GM19025 (cell line): ENCODE measurements around the gene JKAMP.

Source experiments
- ATAC-seq: cut with Tn5 transposase; IDR thresholded peaks from one replicate; pipeline ENCODE4 v1.9.1; 2021; ENCODE audit warnings: mild to moderate bottlenecking, low read depth, moderate library complexity; ENCODE audit not compliant: unreplicated experiment

Gene JKAMP

DNA sequence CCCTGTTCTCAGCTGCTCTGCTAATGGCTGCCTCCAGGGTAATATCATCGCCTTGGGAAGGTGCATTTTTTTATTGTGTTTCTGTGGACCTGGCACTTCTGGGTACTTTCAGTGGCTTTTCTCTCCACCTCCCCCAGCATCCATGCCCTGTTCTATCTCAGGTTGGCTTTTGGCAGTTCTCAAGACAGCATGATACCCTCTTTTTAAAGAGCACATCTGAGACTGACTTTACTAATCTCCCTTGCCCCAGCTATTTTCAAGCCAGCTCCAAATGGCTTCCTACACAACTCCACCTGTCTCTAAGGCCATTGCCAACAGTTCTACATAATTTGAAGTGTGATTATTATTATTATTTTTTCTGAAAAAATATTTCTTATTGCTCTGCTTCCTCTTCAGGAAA lies 53.2 kb downstream of the JKAMP start:
- ATAC-seq, result no peak

DNA sequence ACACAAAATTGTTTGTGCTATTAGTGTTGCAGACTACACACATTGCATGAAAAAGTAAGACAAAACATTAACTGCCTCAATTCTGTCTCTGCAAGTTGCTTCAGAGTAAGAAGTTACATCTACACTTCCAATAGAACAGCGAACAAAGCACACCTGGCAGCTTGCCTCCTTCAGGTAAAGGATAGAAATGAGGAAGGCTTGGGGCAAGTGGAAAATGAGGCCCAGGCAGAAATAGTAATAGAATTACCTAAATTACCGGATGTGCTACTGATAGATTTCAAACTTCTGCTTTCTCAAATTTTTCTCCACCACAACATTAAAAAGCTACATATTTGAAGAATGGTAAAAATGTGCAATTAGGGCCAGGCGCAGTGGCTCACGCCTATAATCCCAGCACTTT lies 54.6 kb downstream of the JKAMP start:
- no peak for ATAC-seq

DNA sequence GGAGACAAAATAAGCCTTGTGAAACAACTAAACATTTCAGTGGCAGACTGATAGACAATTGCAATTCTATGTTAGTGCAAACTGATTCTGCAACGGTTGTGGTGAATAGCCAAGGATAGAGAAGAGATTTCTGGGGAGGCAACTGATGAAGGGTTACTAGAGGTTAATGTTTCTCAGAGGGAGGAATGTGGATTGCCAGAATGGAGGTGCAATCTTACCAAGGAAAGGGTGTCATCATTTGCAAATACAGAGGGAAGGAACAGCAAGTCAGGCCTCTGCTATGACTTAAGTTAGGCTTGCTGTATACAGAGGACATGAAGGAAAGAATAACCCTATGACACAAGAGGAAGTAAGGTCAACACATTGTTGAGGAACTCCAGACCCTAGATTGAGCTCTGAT lies 56.5 kb downstream of the JKAMP start:
- ATAC-seq, result no peak

DNA sequence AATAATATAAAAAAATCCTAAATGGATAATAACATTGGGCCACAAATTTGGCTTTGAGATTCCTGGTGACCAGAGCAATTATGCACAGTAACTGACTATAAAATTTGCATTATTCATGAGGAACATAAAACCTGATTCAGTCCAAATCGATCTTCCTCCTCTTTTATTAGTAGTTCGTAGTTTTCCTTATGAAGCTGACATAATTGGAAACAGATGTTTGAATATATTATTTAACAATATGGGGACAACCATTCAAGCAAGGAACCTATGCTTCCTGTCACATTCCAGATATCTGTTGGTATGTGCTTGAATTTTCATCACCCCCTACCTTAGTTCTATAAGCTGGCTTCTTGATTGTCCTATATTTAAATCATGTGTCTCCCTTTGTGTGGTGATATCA lies 57.4 kb downstream of the JKAMP start:
- no peak for ATAC-seq

DNA sequence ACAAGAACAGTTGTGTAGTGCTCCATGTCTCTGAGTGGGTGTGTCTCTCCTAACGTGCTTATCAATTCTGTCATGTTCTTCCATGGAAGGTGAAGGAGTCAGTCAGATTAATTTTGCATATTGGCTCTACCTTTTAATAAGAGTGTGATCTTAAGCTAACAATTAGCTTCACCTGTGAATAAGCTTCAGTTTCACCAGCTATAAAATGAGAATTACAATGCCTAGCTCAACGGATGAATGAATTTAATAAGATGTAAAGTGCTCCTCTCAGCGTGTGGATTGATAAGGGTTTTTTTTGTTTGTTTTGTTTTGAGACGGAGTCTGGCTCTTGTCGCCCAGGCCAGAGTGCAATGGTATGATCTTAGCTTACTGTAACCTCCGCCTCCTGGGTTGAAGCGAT lies 59.6 kb downstream of the JKAMP start:
- ATAC-seq, result no peak

DNA sequence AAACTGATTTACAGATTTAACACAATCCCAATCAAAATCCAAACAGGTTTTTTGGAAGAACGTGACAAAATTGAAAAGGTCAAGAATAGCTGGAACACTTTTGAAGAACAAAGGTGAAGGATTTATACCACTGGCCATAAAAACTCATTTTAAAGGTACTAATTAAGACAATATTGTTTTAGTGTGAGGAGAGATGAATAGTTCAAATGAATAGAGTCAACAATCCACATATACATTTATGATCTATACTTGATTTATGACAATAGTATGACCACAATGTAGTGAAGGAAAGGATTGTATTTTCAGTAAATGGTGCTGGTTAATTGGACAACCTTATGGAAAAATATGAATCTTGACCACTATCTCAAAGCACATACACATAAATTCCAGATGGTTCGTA lies 63.0 kb downstream of the JKAMP start:
- ATAC-seq, result no peak
